GM12878 (cell line): Measurements from ENCODE around the gene ABCC2. TPM values are rescaled to one million over a fixed set of nuclear protein-coding genes. Genes with fewer than 3 reads are reported as not detected.
A peak's percentile ranks its signal among the peaks of the same experiment; 100 is the strongest.

Experiments
- ATAC-seq: fragments of 200-7000 bp; cut with Tn5 transposase; 3 replicates; pipeline ENCODE4 v1.9.1; 2020; ENCODE audit warnings: mild to moderate bottlenecking, moderate library complexity
- Bru-seq: library from RNA; stranded (reverse); fragments of 400-500 nt; gene quantifications from one replicate; lab custom pipeline; 2021; lab: Mats Ljungman, UMichigan
- BruChase-seq, 2 experiments: library from RNA; stranded (reverse); fragments of 400-500 nt; gene quantifications; one replicate each; lab custom pipeline; 2021; lab: Mats Ljungman, UMichigan
- BruUV-seq: library from RNA; stranded (reverse); fragments of 400-500 nt; replicated peaks from 2 replicates; lab custom pipeline; 2021; lab: Mats Ljungman, UMichigan
- CTCF ChIA-PET: fragments of 300-600 bp; sonication (Branson Sonifier 250); formaldehyde crosslinking; extraction: SDS; loops from one replicate; lab custom pipeline; 2021; ENCODE audit warnings: inconsistent platforms; lab: Yijun Ruan, JAX
- POLR2A ChIA-PET: fragments of 350-600 bp; formaldehyde crosslinking; extraction: SDS; loops from one replicate; lab custom pipeline; 2021; ENCODE audit warnings: inconsistent platforms; lab: Charles Lee
- RAD21 ChIA-PET: fragments of 300-600 bp; sonication (Branson Sonifier 250); formaldehyde crosslinking; loops from one replicate; lab custom pipeline; 2023; ENCODE audit warnings: antibody characterized with exemption; ENCODE audit not compliant: unreplicated experiment; lab: Charles Lee
- SMC1A ChIA-PET: fragments of 300-600 bp; sonication (Branson Sonifier 250); formaldehyde crosslinking; loops from one replicate; lab custom pipeline; 2023; ENCODE audit not compliant: unreplicated experiment, uncharacterized antibody; lab: Charles Lee
- DNase-seq: peaks from one replicate; pipeline ENCODE4 v3.0.0-alpha.2; 2011; ENCODE audit warnings: low read depth, low spot score
- FAIRE-seq: peaks from 3 replicates; lab custom pipeline; 2011; peaks lifted over from hg19 to GRCh38; lab: Jason Lieb, UNC
- H2AFZ ChIP-seq: 2 replicates; pipeline ENCODE4 v1.6.0; 2011; ENCODE audit warnings: low read depth, low read length, control low read depth; ENCODE audit not compliant: control insufficient read depth
- H3K27ac ChIP-seq: 2 replicates; pipeline ENCODE4 v1.5.1; 2011; ENCODE audit warnings: control low read depth; ENCODE audit not compliant: control insufficient read depth, insufficient read depth
- H3K27me3 ChIP-seq, 2 experiments: replicated peaks in 1 of 2; 2 replicates each; pipeline versions ENCODE4 v1.6.0 to v1.6.1; 2011; ENCODE audit warnings: low read length in 1 of 2; ENCODE audit not compliant: control insufficient read depth in 2 of 2, insufficient read depth in 2 of 2
- H3K36me3 ChIP-seq, 2 experiments: 2 replicates each; pipeline ENCODE4 v1.5.1; 2011; ENCODE audit warnings: low read length in 1 of 2; ENCODE audit not compliant: control insufficient read depth in 2 of 2, insufficient read depth in 2 of 2
- H3K4me1 ChIP-seq: 2 replicates; pipeline ENCODE4 v1.6.1; 2011; ENCODE audit warnings: mild to moderate bottlenecking, low read length, moderate library complexity, mixed read lengths; ENCODE audit not compliant: control insufficient read depth, insufficient read depth
- H3K4me2 ChIP-seq: 2 replicates; pipeline ENCODE4 v1.6.0; 2011; ENCODE audit warnings: control low read depth; ENCODE audit not compliant: control insufficient read depth, insufficient read depth
- H3K4me3 ChIP-seq: fragments of 200-600 bp; sonication (generic); 2 replicates; pipeline ENCODE4 v1.5.1; 2016
- H3K79me2 ChIP-seq: 2 replicates; pipeline ENCODE4 v1.6.0; 2011; ENCODE audit warnings: low read length; ENCODE audit not compliant: control insufficient read depth, insufficient read depth
- H3K9ac ChIP-seq: 2 replicates; pipeline ENCODE4 v1.8.0; 2011; ENCODE audit warnings: low read length, control low read depth, mixed read lengths; ENCODE audit not compliant: control insufficient read depth, insufficient read depth
- H3K9me3 ChIP-seq: replicated peaks from 3 replicates; pipeline ENCODE4 v1.5.1; 2011; ENCODE audit warnings: mild to moderate bottlenecking, low read length; ENCODE audit not compliant: control insufficient read depth, insufficient read depth
- H4K20me1 ChIP-seq: 2 replicates; pipeline ENCODE4 v1.6.0; 2011; ENCODE audit not compliant: control insufficient read depth, insufficient read depth
- BMI1 ChIP-seq: fragments of 450-650 bp; IDR thresholded peaks from 2 replicates; pipeline ENCODE4 v1.6.1; 2016; ENCODE audit warnings: mild to moderate bottlenecking, moderate library complexity, borderline replicate concordance
- CTCF ChIP-seq, 3 experiments: IDR thresholded peaks in 2 of 3; conservative IDR thresholded peaks in 1 of 3; 2 replicates each; pipeline ENCODE4 v1.5.1; 2011; ENCODE audit warnings: low read depth in 3 of 3, low read length in 3 of 3, mild to moderate bottlenecking in 3 of 3, control low read depth in 2 of 3, moderate library complexity in 2 of 3, inconsistent platforms in 1 of 3, mixed read lengths in 1 of 3; ENCODE audit not compliant: control insufficient read depth in 2 of 3, insufficient read depth in 1 of 3; ENCODE audit errors: extremely low read depth in 1 of 3
- DPF2 ChIP-seq: fragments of 450-650 bp; IDR thresholded peaks from 2 replicates; pipeline ENCODE4 v1.6.1; 2017; ENCODE audit warnings: mild to moderate bottlenecking
- E2F4 ChIP-seq: IDR thresholded peaks from 2 replicates; pipeline ENCODE4 v1.6.1; 2012; ENCODE audit warnings: low read depth, low read length, improper control_type of control experiment
- ETV6 ChIP-seq, 2 experiments: fragments of 450-650 bp in 1 of 2; IDR thresholded peaks in 1 of 2; conservative IDR thresholded peaks in 1 of 2; 2 replicates each; pipeline ENCODE4 v1.6.1; 2014; ENCODE audit warnings: antibody characterized with exemption in 1 of 2, borderline replicate concordance in 1 of 2, low read depth in 1 of 2, mild to moderate bottlenecking in 1 of 2, moderate library complexity in 1 of 2
- HDAC2 ChIP-seq: fragments of 200-600 bp; sonication (generic); IDR thresholded peaks from 2 replicates; pipeline ENCODE4 v1.6.1; 2017
- NR2F1 ChIP-seq: fragments of 450-650 bp; conservative IDR thresholded peaks from 2 replicates; pipeline ENCODE4 v1.6.1; 2017; ENCODE audit warnings: mild to moderate bottlenecking
- RAD51 ChIP-seq: fragments of 450-650 bp; IDR thresholded peaks from 2 replicates; pipeline ENCODE4 v1.6.1; 2016; ENCODE audit warnings: moderate library complexity, mild to moderate bottlenecking, inconsistent platforms
- RELB ChIP-seq: fragments of 450-650 bp; IDR thresholded peaks from 2 replicates; pipeline ENCODE4 v1.6.1; 2017; ENCODE audit warnings: low read depth, mild to moderate bottlenecking, moderate library complexity
- SMAD1 ChIP-seq: fragments of 450-650 bp; IDR thresholded peaks from 2 replicates; pipeline ENCODE4 v1.6.1; 2018; ENCODE audit warnings: mild to moderate bottlenecking, low read depth; ENCODE audit not compliant: partially characterized antibody
- SRF ChIP-seq, 2 experiments: IDR thresholded peaks; 2 replicates each; pipeline ENCODE4 v1.6.1; 2011; ENCODE audit warnings: low read depth in 2 of 2, low read length in 2 of 2, mild to moderate bottlenecking in 1 of 2, moderate library complexity in 1 of 2
- WGBS: methylation state at CpG from one replicate; pipeline ENCODE4 v1.1.6; 2016; ENCODE audit warnings: low lambda C conversion rate; ENCODE audit not compliant: insufficient replicate concordance, insufficient coverage; ENCODE audit errors: missing lambda C conversion rate; 5-methylcytosine and 5-hydroxymethylcytosine counted together
- in situ Hi-C: fragments of 300-500 bp; cut with MboI; formaldehyde crosslinking; loops from 9 replicates; pipeline ENCODE4 v1.14.3; 2018; ENCODE audit warnings: mixed read lengths
- intact Hi-C: fragments of 100-400 bp; cut with micrococcal nuclease; formaldehyde crosslinking; loops from one replicate; pipeline ENCODE4 v1.14.2; 2022; ENCODE audit not compliant: unreplicated experiment
- long read RNA-seq, 2 experiments: library from polyadenylated mRNA; unstranded; transcript quantifications; one replicate each; pipeline ENCODE4 v2.0.0, GENCODE V29; 2019 to 2020
- polyA minus RNA-seq, 3 experiments: library from RNA; depleted of rRNA, polyadenylated mRNA; stranded (reverse); fragments of >200 nt; gene quantifications; 2 replicates each; pipeline ENCODE4 v1.2.3, GENCODE V29; 2011
- polyA plus RNA-seq, 11 experiments: library from polyadenylated mRNA; depleted of rRNA in 4 of 11; unstranded in 6 of 11; stranded (reverse) in 5 of 11; fragments of >200 nt; fragmentation: Nextera tagmentation in 4 of 11; fragmentation: Illumina TruSeq in 1 of 11; extraction: Ambion mirVana in 4 of 11; extraction: Trizol in 1 of 11; gene quantifications; 1 replicate in 1 of 11; 2 replicates in 10 of 11; pipeline versions ENCODE4 v1.2.1 to v1.2.3, GENCODE V29; 2011 to 2016; ENCODE audit warnings: inconsistent platforms in 2 of 11, missing spikeins in 2 of 11, low read depth in 1 of 11
- total RNA-seq, 4 experiments: library from RNA; depleted of rRNA in 3 of 4; stranded (reverse); fragments of >200 nt in 3 of 4; fragmentation: Illumina TruSeq in 1 of 4; extraction: Trizol in 1 of 4; gene quantifications; 2 replicates each; pipeline versions ENCODE4 v1.2.1 to v1.2.3, GENCODE V29; 2013 to 2021
- TF ChIP-seq, protein P1 (sequence below): IDR thresholded peaks from 2 replicates; pipeline ENCODE4 v1.6.1; 2011; ENCODE audit warnings: borderline replicate concordance, low read depth, mild to moderate bottlenecking, moderate library complexity, low read length; ENCODE audit not compliant: insufficient read depth, poor library complexity, severe bottlenecking

Gene ABCC2
- 4.8 and 7.1 TPM in 2 replicates for total RNA-seq (2013; cell fraction: nucleolus; rRNA removed)
- total RNA-seq (2014; rRNA removed) = 0.11 and 0.93 TPM in 2 replicates
- 0.28 and 0.36 TPM in 2 replicates for total RNA-seq (2014; rRNA removed; fragmentation: Illumina TruSeq; extraction: Trizol)
- 0.24 and 0.64 TPM in 2 replicates for total RNA-seq (2021)
- polyA plus RNA-seq (2011; ENCODE audit: low read depth) = 0.37 TPM
- 0.95 and 1.1 TPM in 2 replicates for polyA plus RNA-seq (2011; rRNA removed)
- 0.43 and 0.64 TPM in 2 replicates for polyA plus RNA-seq (2011; cell fraction: cytosol; rRNA removed)
- polyA plus RNA-seq (2011; cell fraction: nucleus; rRNA removed) = 2.4 and 3.6 TPM in 2 replicates
- 0.18 and 0.31 TPM in 2 replicates for polyA plus RNA-seq (2012)
- 0.14 and 0.35 TPM in 2 replicates for polyA plus RNA-seq (2014; fragmentation: Illumina TruSeq; extraction: Trizol)
- under 1 TPM; 0.02 to 0.18 TPM for polyA plus RNA-seq (2014; fragmentation: Nextera tagmentation; extraction: Ambion mirVana)
- polyA plus RNA-seq (2014; rRNA removed) = 0.19 and 0.22 TPM in 2 replicates
- under 1 TPM; 0.20 to 0.21 TPM for polyA plus RNA-seq (2016; fragmentation: Nextera tagmentation; extraction: Ambion mirVana)
- 1.2 and 1.4 TPM in 2 replicates for polyA minus RNA-seq (2011; rRNA and poly(A)+ RNA removed)
- polyA minus RNA-seq (2011; cell fraction: cytosol; rRNA and poly(A)+ RNA removed) = 2.3 and 4.1 TPM in 2 replicates
- 2.0 and 2.2 TPM in 2 replicates for polyA minus RNA-seq (2011; cell fraction: nucleus; rRNA and poly(A)+ RNA removed)
- Bru-seq, nascent RNA = percentile 36 among the genes with signal in this experiment
- percentile 54 among the genes with signal in this experiment for BruChase-seq, experiment 1, labeled RNA remaining after a 6-hour chase
- percentile 48 among the genes with signal in this experiment for BruChase-seq, experiment 2, labeled RNA remaining after a 2-hour chase
- long read RNA-seq, experiment 1 = 0 reads
- long read RNA-seq, experiment 2, partial matches to known transcripts = 0 of 3 reads
- long read RNA-seq, experiment 2, other reads (novel, unspliced or antisense) = 3 of 3 reads

- no peaks in the 10 kb centered on the region for H3K36me3 ChIP-seq
- no peak within 1 kb of the TSS for H3K4me3 ChIP-seq
- no peaks in the 10 kb centered on the region for H4K20me1 ChIP-seq
- H3K79me2 ChIP-seq = no peaks in the 10 kb centered on the region
- peaks cover 4% of the 10 kb centered on the region; the same call in 1 of the 2 replicates for H3K4me1 ChIP-seq
- ChIA-PET POLR2A (no interaction called here), RAD21 (interaction anchor here (0.6 kb wide), 1 partner anchor 15 kb away, joined by 4 read pairs; no protein-coding TSS in a partner anchor), SMC1A (no interaction called here), CTCF (no interaction called here)
- no peak within 1 kb of the TSS for H3K9ac ChIP-seq
- no TSS peak for BruUV-seq
- DNase-seq (no peak), ATAC-seq (no peak), FAIRE-seq (no peak)
- in situ Hi-C loops (no loop called here), intact Hi-C loops (no loop called here)
- no peaks in the 10 kb centered on the region for H3K27me3 ChIP-seq
- no peak within 1 kb of the TSS for H2AFZ ChIP-seq
- 63% methylated on average over 7 of the region's 7 CpGs for WGBS
- H3K4me2 ChIP-seq = no peak within 1 kb of the TSS
- H3K27ac ChIP-seq = no peak within 1 kb of the TSS
- no peaks in the 10 kb centered on the region; the same call in 2 of the 3 replicates for H3K9me3 ChIP-seq
- TF ChIP-seq ETV6 (conservative IDR thresholded peaks at IDR 0.05 in 1 of 2, IDR thresholded peaks at IDR 0.05 in 1 of 2; ENCODE audit: borderline replicate concordance in 1 of 2, low read depth in 1 of 2) (no peak), HDAC2 (no peak), E2F4 (no peak), CTCF (IDR thresholded peaks at IDR 0.05 in 2 of 3, conservative IDR thresholded peaks at IDR 0.05 in 1 of 3; ENCODE audit: control insufficient read depth in 2 of 3, extremely low read depth in 1 of 3, insufficient read depth in 1 of 3, low read depth in 3 of 3, low read length in 3 of 3) (no peak), NR2F1 (no peak), RAD51 (no peak), DPF2 (no peak), BMI1 (no peak), SMAD1 (no peak), RELB (no peak), SRF (IDR thresholded peaks at IDR 0.05; ENCODE audit: low read depth in 2 of 2, low read length in 2 of 2) (no peak)
- TF ChIP-seq, protein P1, sequence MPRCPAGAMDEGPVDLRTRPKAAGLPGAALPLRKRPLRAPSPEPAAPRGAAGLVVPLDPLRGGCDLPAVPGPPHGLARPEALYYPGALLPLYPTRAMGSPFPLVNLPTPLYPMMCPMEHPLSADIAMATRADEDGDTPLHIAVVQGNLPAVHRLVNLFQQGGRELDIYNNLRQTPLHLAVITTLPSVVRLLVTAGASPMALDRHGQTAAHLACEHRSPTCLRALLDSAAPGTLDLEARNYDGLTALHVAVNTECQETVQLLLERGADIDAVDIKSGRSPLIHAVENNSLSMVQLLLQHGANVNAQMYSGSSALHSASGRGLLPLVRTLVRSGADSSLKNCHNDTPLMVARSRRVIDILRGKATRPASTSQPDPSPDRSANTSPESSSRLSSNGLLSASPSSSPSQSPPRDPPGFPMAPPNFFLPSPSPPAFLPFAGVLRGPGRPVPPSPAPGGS = no peak
These were observed at the start of gene ABCC2 for GRCh38 chr10:99782447-99783286. Gene ABCC2, plus strand, starts transcription at chr10:99782640. Its CDS starts 205 bp downstream, at chr10:99782845.
